ENCODE measurements around the gene NEK9.
"Not testable (repeated sequence)": the region's sequence is repeated elsewhere in the genome, so short reads cannot be mapped to it uniquely, and the experiment has no call there.

NEK9 gene

DNA sequence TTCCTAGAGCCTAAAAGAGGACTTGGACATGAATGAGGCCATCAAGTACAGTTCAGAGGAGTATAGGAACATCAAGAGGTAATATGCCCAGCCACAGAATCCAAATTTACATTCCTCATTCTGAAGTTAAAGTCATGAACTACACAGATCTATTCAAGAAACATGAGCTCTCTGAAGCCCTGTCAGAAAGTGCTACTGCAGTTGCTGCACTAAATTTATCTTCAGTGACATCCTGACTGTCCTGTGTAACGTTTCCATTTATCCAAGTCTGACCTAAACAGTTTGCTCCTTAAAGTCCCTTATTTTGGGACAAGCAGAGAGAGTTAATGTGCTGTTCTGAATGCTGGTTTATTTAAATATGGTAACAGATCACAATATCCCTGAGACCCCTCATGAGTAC is 28.2 kb downstream of the NEK9 start:
- DNase-seq: no peak

DNA sequence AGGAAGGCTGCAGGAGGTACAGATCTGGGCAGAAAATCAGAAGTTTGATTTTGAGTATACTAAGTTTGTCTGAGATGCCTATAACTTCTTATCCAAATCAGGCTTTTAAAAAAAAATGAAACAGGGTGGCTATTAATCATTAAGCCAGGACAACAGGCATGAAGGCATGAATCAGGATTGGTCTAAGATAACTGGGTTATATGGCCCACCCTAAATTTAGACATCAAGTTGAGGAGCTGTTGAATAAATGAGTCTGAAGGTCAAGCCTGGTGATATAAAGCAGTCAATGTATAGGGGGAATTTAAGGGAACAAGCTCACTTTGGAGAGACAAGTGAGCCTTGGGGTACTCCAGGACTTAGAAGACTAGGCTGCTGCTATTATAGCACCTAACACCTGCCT is 28.6 kb downstream of the NEK9 start:
- DNase-seq: no peak

DNA sequence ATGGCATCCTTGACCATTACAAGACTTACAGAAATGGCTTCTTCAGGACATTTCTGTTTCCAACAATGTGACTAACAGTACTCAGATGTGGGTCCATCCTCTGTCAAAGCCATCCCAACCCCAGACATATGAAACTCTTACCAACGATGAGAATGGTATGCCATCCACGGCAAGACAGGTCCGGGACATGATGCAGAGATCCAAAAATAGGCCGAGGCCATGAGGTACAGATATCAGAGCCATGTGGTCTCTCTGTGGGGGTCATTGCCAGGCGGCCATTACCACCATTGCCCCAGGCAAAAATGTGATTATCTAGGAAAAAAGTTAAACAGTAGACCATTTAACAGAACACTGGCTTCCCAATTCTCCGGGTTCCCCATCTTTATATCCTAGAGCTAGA is 29.9 kb downstream of the NEK9 start:
- no peak for DNase-seq

DNA sequence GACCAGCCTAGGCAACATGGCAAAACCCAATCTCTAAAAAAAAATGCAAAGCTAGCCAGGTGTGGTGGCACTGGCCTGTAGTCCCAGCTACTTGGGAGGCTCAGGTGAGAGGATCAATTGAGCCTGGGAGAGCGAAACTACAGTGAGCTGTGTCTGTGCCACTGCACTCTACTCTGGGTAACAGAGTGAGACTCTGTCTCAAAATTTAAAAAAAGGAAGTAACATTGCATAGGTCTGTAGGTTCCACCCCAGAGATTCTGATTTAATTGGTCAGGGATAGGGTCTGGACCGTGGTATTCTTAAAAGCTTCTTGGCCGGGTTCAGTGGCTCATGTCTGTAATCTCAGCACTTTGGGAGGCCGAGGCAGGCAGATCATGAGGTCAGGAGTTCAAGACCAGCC is 31.2 kb downstream of the NEK9 start:
- DNase-seq: no peak

DNA sequence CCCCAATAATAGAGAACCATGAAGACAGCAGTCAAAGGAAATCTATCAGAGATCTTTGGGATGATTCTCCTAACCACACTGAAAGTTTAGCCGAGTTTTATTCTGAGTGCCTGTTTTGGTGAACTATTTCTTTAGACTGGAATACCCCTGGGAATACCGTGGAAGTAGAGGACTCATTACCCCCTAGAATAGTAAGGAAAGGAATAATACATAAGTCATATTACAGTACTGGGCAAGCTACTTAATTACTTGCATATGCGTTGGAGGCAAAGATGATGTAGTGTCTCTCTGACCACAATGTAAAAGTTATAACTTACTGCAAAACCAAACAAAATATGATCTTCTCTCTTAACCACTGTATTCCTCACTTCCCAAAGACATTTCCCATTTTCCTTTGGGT is 32.0 kb downstream of the NEK9 start:
- no peak for DNase-seq

DNA sequence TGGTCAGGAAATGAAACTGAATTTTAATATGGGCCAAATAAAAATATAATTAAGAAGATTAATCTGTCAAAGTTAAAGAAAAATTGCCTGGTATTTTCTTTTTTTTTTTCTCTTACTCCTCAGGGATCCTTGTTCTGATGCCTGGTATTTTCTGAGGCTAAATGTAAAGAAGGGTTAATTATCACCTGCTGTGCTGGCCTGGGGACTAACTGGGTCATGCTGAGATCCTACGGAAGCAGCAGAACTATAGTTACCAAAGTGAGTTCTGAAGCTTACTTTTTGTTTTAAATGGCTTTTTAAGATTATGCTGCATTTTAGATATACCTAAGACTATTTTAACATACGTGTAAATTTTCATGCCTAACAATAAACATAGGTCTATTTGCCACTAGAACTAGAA is 34.1 kb downstream of the NEK9 start:
- DNase-seq: no peak

DNA sequence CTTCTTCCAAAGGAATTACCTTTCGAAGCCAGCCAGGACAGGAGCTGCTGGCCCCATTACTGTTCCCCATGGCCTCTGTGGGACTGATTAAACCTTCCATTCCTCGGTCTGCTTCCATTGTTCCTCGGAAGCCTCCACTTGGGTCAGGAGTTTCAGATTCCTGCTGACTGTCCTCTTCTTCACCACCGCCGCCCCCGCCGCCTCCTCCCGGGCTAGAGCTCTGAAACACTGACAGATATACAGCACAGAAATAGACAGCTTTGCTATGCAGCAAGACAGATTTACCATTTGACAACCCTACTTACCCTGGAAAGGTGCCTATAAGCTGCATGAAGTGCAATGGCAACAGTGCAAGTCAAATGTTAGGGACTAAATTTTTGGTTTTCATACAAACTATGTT is 35.6 kb downstream of the NEK9 start:
- no peak for DNase-seq

DNA sequence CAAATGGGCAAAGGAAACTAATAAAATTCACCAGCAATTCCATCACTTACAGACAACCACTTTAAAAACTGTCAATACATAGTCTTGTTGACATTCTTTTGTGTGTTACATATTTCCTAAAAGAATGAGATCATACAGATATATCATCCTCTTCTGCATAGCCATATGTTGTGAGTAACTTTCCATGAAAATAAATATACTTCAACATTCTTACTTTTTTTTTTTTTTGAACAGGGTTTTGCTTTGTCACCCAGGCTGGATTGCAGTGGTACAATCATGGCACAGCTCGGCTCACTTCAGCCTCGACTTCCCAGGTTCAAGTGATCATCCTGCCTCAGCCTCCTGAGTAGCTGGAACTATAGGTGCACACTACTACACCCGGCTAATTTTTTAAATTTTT is 36.5 kb downstream of the NEK9 start:
- no peak for DNase-seq

DNA sequence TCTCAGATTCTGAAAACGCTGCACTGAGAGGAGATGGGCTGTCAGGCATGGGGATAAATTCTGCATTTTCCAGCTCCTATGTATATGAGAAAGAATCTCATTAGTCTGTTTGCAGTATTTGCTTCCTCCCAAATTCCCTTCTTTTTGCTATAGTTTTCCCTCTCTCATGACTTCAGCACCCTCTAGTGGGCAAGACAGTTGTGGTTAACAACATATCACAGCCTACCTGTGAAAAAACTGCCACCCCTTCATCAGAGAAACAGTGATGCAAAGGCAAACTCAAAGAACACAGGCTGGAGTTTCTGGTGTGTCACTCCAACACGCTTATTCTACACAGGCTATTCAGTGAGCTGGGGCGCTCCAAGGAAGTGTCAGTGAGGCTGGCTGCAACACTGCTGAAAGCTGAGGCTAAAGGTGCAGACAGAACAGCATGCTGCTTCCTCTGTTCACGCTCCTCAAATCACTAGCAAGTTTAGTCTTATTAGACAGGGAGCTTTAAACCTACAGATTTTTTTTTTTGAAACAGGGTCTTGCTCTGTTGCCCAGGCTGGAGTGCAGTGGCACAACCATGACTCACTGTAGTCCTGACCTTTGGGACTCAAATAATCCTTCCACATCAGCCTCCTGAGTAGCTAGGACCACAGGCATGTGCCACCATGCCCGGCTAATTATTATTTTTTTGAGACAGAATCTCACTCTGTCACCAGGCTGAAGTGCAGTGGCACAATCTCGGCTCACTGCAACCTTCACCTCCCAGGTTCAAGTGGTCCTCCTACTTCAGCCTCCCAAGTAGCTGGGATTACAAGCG is 38.1 kb downstream of the NEK9 start:
- DNase-seq: peak; percentile 21 to 62

DNA sequence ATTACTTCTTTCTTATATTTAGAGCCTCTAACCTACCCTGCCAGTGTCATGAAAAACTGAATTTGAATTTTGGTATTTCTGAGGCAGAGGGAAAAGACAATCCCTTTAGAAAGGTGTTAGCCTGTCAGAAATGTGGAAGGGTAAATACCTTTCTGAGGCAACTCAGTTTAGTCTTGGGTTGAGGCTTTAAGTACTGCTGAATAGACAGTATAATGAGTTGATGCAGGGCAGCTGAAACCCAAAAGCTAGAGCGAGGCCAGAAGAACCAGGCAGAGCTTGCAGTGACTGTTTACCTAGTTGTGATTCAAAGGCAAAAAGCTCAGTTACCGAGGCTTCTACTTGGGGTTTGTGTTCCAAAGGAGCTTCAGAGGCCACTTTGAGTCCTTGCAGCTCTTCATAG is 38.7 kb downstream of the NEK9 start:
- no peak for DNase-seq

DNA sequence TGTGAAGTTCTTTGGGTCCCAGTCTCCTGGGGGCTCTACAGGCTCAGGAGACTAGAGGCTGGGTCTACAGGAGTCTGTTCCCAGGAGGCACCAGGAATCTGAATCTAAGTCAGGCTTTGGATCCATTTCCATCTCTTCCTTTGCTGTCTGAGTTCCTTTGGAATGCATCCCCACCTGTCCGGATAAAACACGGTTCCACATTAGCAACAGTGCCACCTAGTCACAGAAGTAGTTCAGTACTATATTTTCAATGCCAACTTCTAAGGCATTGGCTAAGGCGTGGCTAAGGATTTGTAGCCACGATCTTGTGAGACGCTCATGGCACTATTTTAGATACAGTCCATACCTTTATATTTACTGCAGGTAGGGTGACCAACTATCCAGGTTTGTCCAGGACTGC is 42.3 kb downstream of the NEK9 start:
- DNase-seq: no peak

DNA sequence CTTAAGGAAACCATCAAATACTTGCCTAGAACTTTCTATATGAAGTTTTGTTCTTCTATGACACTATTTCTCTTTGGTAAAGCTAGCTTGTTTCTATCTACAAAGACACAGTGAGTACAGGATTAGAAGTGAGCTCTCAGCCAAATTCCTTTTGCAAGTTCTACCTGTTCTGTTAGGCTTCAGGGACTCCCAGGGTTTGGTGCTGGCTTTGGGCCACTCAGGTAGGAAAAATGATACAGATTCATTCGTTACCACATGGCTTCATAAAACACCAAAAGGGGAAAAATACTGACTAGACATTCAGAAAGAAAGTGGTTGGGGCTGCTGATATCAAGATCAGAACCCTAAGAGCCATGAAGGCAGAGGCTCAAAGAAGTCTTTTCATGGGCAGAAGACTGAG is 43.6 kb downstream of the NEK9 start:
- no peak for DNase-seq

DNA sequence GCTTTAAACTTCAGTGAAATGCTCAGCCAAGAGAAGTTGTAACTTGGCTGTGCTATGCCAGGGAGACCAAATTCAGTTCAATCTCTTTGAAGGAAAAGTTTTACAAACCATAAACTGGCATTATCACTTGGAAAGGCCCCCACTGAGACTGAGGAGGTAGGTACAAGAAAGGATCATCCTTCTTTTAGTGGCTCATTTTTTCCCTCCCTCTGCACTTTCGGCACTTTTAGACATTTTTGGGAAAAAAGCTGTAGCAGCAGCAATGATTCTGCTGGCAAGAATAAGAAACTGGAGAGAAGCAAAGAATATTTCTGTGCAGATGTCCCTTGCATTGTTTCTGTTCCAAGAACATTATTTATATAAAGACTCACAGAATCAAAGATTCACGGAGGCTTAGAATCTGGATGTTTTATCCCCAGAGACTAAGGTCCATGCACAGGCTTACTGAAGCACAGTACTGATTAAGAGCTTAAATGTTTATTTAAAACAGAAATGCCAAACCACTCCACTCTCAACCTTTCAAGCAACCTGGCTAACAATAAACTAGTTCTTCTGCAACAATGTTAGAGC is 45.1 kb downstream of the NEK9 start:
- no peak for DNase-seq

DNA sequence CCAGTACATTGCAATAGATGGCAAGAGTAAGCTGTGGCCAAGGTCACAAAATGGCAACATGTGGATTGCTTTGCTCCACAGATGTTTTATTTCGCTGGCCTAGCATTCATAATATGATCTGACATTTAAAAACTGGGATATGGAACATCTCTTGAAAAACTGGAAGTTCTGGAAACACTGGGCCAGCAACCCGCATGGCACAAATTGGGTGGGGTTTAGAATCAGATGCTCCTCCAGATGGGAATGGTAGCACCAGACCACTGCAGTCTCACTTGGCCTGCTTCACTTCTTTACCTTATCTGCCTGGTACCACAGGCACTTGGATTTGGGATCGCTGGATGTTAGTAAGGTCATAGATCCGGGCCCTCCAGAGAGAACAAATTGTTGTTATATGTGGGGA is 47.3 kb downstream of the NEK9 start:
- DNase-seq: no peak

DNA sequence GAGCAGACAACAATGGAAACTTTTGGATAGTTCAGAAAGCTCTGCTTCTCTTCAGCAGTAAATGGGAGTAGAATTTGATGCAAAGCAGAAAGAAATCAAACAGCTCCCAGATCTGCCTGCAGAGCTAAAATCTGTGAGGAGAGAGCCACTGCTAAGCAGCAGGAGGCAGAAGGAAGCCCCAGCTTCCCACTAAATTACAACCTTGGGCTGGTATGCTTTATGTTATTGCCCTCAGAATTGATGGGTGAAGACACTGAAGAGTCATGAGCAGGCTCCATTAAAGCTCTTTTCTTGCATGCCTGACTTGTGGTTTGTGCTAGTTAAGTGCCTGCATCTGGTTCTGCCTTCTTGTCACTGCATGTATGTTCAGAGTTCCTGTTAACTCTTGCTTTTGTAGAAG is 49.1 kb downstream of the NEK9 start:
- DNase-seq: no peak

DNA sequence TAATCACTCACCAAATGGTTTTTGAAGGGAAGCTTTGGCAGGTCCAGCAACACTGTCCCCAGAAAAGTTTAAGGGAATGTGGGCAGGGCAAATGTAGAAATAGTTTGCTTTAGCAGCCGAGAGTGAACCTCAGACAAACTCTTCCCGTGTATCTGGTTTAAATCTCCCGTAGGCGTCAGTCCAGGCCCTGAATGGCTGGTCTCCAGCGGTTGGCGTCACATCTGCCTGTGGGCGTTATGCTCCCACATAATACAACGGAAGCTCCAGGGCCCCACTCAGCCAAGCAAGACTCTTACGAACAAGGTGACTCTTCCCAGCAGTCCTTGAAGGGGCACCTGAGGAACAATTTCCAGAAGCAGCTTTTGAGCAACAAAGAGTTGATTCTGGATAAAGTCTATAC is 56.5 kb downstream of the NEK9 start:
- DNase-seq: no peak

DNA sequence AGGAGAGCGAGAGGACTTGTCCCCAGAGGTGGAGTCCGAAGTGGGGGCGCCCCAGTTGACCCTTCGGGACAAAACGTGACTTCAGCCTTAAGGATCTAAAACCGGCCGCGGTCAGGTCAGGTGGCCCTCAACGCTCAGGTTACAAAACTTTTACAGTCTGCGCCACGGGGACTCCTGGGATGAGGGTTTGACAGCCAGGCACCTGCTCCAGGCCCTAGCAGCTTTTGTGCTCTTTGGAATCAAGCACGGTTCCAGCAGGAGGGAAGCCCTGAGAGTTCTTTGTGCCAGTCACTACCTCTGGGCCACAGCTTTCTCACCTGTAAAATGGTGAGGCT is 57.1 kb downstream of the NEK9 start:
- DNase-seq: no peak

DNA sequence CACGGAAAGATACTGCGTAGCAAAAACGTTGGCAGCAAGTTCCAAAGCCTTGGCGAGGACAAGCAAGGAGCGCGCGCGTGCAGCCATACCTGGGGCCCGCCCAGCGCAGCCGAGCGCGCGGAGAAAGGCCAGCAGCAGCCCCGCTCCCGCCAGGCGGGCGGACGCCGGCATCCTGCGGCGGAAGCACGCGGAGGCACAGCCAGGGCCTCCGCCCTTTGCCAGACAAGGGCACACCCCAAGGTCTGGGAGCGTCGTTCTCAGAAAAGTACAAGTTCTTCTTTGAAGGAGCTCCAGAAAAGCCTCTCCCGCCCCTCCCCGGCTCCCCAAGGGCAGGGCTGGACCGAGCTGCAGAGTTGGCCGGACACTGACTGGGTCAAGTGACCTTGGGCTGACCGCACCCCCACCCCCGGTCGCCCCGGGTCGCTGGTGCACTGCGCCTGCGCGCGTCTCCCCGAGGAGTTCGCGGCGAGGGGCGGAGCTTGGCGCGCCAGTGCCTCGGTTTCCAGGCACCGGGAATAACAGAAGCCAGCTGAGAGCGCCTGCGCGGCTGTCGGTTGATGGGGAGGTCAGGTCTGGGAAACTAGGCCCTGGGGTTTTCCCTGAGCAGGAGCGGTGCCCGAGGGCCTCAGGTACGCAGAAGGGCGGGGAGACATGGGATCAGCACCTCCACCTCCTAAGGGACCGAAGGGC is 57.6 kb downstream of the NEK9 start, which contains the start of gene ZC2HC1C:
Gene ZC2HC1C, plus strand, starts transcription at position 521 of the 690 bp plus-strand sequence. CDS start 933 bp downstream, outside the sequence.
- DNase-seq: peak; percentile 56 to 63

DNA sequence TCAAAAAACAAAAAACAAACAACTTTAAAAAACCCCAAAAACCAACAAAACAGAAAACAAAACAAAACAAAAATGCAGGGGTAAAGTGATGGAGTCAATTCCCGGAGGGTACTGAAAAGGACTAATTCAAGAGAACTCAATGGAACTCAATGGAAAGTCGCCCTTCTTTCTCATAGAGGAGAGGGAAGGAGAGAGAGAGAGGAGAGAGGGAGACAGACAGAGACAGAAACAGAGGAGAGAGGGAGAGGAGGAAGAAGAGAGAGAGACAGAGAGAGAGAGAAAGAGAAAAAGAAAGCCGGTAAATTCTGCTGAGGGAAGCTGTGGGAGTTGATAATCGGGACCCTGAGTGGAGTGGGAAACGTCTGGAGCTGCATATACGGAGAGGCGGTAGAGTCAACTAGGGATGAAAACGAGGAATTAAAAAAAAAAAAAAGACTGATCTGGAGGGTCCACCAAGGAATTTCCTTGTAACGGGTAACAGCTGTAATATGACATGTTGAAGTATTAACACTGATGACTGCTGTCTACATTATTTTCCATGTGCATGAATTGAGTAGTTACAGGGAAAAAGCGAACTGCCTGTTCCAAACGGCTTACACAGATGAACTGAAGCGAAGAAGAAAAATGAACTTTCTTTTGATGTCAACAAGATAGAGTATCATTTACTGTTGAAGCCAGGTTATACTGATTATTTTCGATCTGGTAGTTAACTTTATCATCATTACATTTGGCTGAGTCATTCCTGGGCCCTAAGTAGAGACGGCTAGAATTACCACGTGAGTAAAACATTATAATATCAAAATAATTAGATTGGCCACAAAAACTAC is 58.3 kb downstream of the NEK9 start:
- DNase-seq: no peak

DNA sequence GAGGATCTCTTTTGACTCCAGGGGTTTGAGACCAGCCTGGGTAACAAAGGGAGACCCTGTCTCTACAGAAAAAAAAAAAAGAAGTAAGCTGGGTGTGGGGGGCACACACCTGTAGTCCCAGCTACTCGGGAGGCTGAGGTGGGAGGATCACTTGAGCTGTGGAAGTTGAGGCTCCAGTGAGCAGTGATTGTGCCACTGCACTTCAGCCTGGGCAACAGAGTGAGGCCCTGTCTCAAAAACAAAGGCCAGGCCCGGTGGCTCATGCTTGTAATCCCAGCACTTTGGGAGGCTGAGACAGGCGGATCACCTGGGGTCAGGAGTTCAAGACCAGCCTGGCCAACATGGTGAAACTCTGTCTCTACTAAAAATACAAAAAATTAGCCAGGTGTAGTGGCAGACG is 59.1 kb downstream of the NEK9 start:
- not testable (repeated sequence) for DNase-seq

DNA sequence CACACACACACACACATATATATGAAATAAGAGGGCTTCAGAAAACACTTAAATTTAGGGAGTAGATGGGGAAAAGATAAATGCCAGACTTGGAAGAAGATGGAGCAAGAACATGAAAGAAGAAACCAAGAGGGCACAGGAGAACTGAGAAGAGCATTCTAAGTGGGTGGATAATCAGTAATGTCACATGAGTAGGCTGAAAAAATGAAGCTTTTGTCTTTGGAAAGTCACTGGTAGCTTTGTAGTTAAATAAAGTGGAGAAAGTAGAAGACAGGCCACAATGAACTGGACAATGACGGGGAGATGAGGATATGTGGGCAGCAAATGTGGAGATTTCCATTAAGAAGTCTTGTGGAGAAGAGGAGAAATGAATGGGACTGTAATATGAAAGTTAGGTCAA is 59.6 kb downstream of the NEK9 start:
- DNase-seq: no peak

DNA sequence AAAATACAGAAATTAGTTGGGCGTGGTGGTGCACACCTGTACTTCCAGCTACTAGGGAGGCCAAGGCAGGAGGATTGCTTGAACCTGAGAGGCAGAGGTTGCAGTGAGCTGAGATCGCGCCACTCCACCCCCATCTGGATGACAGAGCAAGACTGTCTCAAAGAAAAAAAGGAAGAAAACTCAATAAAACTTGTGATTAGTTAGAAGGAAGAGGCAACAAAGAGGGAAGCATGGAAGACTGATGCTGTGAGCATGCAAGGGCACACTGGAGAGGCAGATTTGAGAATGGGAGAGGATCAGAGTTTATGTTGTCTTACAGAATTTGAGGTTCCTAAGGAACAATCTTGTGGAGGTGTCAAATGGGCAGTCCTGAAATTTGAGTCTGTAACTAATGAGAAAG is 60.2 kb downstream of the NEK9 start:
- no peak for DNase-seq

DNA sequence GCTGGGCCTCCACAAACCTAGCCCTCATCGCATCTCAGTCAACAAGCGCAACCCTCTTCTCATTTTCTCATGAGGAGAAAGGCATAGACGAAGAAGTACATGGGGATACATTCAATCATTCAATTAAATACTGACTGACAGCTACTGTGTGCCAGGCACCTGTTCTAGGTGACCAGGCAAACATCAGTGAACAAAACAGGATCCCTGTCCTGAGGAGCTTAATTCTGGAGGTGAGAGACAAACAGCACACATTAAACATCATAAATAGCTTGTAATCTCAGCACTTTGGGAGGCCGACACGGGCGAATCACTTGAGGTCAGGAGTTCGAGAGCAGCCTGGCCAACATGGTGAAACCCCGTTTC is 62.7 kb downstream of the NEK9 start:
- DNase-seq: no peak
